Measurements from ENCODE around the gene CENPU. TPM values are rescaled to one million over a fixed set of nuclear protein-coding genes. Genes with fewer than 3 reads are reported as not detected.

CENPU gene
- polyA plus RNA-seq, 1 donor = 23.1 TPM

Other genes with a start within 250 kb of the CENPU start
- gene CASP3, start 84.6 kb downstream of the CENPU start, polyA plus RNA-seq (ENCODE audit: insufficient read length) = 39.6 TPM
- gene PRIMPOL, start 84.4 kb downstream of the CENPU start, polyA plus RNA-seq (ENCODE audit: insufficient read length) = 29.4 TPM
- 72.4 TPM for gene ACSL1, start 91.9 kb upstream of the CENPU start, polyA plus RNA-seq (ENCODE audit: insufficient read length)